ENCODE measurements around the gene HAGHL. TPM values are rescaled to one million over a fixed set of nuclear protein-coding genes. Genes with fewer than 3 reads are reported as not detected.

The HAGHL gene
- total and polyA plus RNA-seq, 2 of the 8 experiments (the other 6 are each of a cell fraction or from before 2014, with no cell fraction given) = 26.6 to 26.9 TPM

DNA sequence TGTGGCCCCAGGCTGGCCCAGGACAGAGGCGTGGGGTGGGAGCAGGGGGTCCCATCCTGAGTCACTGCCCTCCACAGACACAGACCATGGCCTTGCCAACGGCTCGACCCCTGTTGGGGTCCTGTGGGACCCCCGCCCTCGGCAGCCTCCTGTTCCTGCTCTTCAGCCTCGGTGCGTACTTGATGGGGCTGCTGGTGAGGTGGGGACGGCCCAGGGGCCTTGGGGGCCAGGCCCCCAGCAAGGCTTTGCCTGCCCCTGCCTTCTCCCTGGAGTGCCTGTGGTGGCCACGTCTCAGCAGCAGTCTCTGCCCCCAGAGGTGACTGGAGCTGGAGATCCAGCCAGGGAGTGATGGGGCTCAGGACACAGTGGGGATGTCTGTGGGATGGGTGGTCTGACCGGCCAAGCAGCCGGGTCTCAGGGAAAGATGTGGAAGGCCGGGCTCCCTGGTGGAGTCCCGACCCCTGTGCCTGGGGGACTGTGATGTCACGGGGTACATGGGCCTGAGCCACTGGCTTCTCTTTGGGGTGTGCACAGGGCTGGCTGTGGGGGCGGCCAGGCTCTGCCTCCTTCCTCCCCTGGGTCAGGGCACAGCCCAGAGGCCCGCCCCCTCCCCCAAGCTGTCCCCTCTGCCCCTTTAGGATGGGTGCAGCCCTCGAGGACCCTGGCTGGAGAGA, 35.8 kb downstream of the HAGHL start:
- Histone ChIP-seq H3K23ac (ENCODE audit: insufficient read length) (no peak overlapping the region), H3K4ac (replicated peaks; ENCODE audit: insufficient read length, low read depth, low read length) (no peak overlapping the region), H3K27me3 (replicated peaks in 1 of 4; ENCODE audit: control insufficient read depth in 3 of 4, extremely low read depth in 1 of 4, insufficient read depth in 3 of 4, low read length in 3 of 4) (no peaks in the 10 kb centered on the region), H4K91ac (replicated peaks; ENCODE audit: insufficient read length, low read length) (no peak overlapping the region), H3K14ac (ENCODE audit: insufficient read length) (no peak overlapping the region), H4K20me1 (replicated peaks in 1 of 2; ENCODE audit: control insufficient read depth in 1 of 2, insufficient read depth in 2 of 2, low read length in 2 of 2) (no peaks in the 10 kb centered on the region), H3K18ac (ENCODE audit: extremely low read depth, low read length) (no peak overlapping the region), H2BK5ac (ENCODE audit: low read depth, low read length) (0 out of 2 replicates have a peak overlapping the region, but pooled peaks have one; percentile 68), H3K4me2 (ENCODE audit: insufficient read depth in 1 of 2, low read depth in 2 of 2, low read length in 2 of 2) (no peak overlapping the region), H3K4me1 (replicated peaks in 1 of 4; ENCODE audit: control insufficient read depth in 3 of 4, insufficient read depth in 4 of 4, low read length in 3 of 4) (peaks cover 0 to 2% (median 0%) of the 10 kb centered on the region in 4 experiments; a peak in 1 of 7 replicates), H3K9ac (replicated peaks in 1 of 4; ENCODE audit: extremely low read depth in 1 of 4, low read depth in 3 of 4, low read length in 3 of 4) (no peak overlapping the region), H2BK15ac (ENCODE audit: low read length) (no peak overlapping the region), H2BK12ac (ENCODE audit: low read depth, low read length) (no peak overlapping the region), H4K5ac (ENCODE audit: insufficient read length, low read depth, low read length) (no peak overlapping the region), H3K4me3 (ENCODE audit: extremely low read depth in 1 of 4, insufficient read depth in 2 of 4, low read depth in 3 of 4, low read length in 4 of 4) (no peak overlapping the region), H3K79me2 (ENCODE audit: control insufficient read depth in 1 of 2, insufficient read depth in 2 of 2, low read length in 2 of 2) (no peaks in the 10 kb centered on the region), H4K8ac (ENCODE audit: extremely low read depth, insufficient read depth, low read length) (peak overlapping the region; percentile 25; the same call in 1 of the 2 replicates), H3K27ac (ENCODE audit: low read depth, low read length) (no peak overlapping the region), H3K79me1 (ENCODE audit: low read depth, low read length) (no peaks in the 10 kb centered on the region), H3K36me3 (ENCODE audit: control insufficient read depth in 2 of 4, insufficient read depth in 4 of 4, low read length in 3 of 4) (no peaks in the 10 kb centered on the region), H2AFZ (ENCODE audit: low read length) (no peak overlapping the region), H2BK20ac (ENCODE audit: low read length) (no peak overlapping the region), H3K23me2 (ENCODE audit: low read depth, low read length) (no peaks in the 10 kb centered on the region), H2AK5ac (ENCODE audit: low read depth, low read length) (no peak overlapping the region), H2BK120ac (replicated peaks; ENCODE audit: low read depth, low read length) (no peak overlapping the region), H3K9me3 (ENCODE audit: insufficient read depth in 2 of 2, low read depth in 1 of 2, low read length in 1 of 2) (no peaks in the 10 kb centered on the region), H3K56ac (replicated peaks; ENCODE audit: insufficient read length, low read depth, low read length) (no peak overlapping the region)
- POLR2A ChIA-PET (ENCODE audit: partially characterized antibody) = interaction anchor here (0.8 to 2.9 kb wide), 6 partner anchors 10 to 56 kb away, joined by 3 to 8 read pairs (median 5); no protein-coding TSS in a partner anchor
- FAIRE-seq (no peak), DNase-seq (ENCODE audit: low read depth in 1 of 2, low spot score in 2 of 2) (no peak)
- CTCF ChIA-PET (ENCODE audit: partially characterized antibody) = interaction anchor here (0.5 to 5.0 kb wide), 8 partner anchors 14 to 183 kb away, joined by 3 to 38 read pairs (median 4); partner anchors contain the start of gene CIAO3
- 85% methylated on average over 12 of the region's 17 CpGs; no CpG with 5 or more reads in 1 of the 2 experiments for WGBS, 2 experiments (ENCODE audit: extremely low coverage in 1 of 2, insufficient coverage in 1 of 2, insufficient read length in 1 of 2, insufficient replicate concordance in 2 of 2, low coverage in 1 of 2, low lambda C conversion rate in 2 of 2, missing lambda C conversion rate in 1 of 2)
- no peak for TF ChIP-seq GABPA (IDR thresholded peaks at IDR 0.05; ENCODE audit: borderline replicate concordance, insufficient read depth, low read length)
- TF ChIP-seq CTBP2 (IDR thresholded peaks at IDR 0.05; ENCODE audit: borderline replicate concordance, insufficient read depth, insufficient read length, low read length) = no peak

Data from H1 (cell line).